Neural crest cell (in vitro differentiated cells): ENCODE measurements around the gene C2orf66. TPM values are rescaled to one million over a fixed set of nuclear protein-coding genes. Genes with fewer than 3 reads are reported as not detected.
A peak's percentile ranks its signal among the peaks of the same experiment; 100 is the strongest.

Experiments used
- DNase-seq: peaks from one replicate; pipeline ENCODE4 v3.0.0; 2021; ENCODE audit warnings: low read depth, mixed read lengths, low spot score
- H3K27ac Mint-ChIP-seq: one replicate; pipeline ENCODE4 v1.8.0; 2021; ENCODE audit warnings: mild to moderate bottlenecking, mixed read lengths; ENCODE audit not compliant: unreplicated experiment
- H3K27me3 Mint-ChIP-seq: 2 replicates; pipeline ENCODE4 v1.8.0; 2021; ENCODE audit warnings: low read depth, mild to moderate bottlenecking, mixed read lengths
- H3K36me3 Mint-ChIP-seq: 2 replicates; pipeline ENCODE4 v1.8.0; 2021; ENCODE audit warnings: low read depth, mild to moderate bottlenecking, mixed read lengths
- H3K4me1 Mint-ChIP-seq: 2 replicates; pipeline ENCODE4 v1.8.0; 2021; ENCODE audit warnings: mixed read lengths
- H3K4me3 Mint-ChIP-seq: one replicate; pipeline ENCODE4 v1.8.0; 2021; ENCODE audit warnings: mild to moderate bottlenecking, mixed read lengths
- H3K9me3 Mint-ChIP-seq: 2 replicates; pipeline ENCODE4 v1.8.0; 2021; ENCODE audit warnings: mixed read lengths
- long read RNA-seq: library from polyadenylated mRNA; unstranded; transcript quantifications from one replicate; pipeline ENCODE4 v2.0.0, GENCODE V29; 2020
- total RNA-seq: library from RNA; stranded (reverse); gene quantifications from 2 replicates; pipeline ENCODE4 v1.2.1, GENCODE V29; 2021
- TF ChIP-seq, protein P1 (sequence below): fragments of 200-600 bp; sonication (generic); conservative IDR thresholded peaks from 2 replicates; pipeline ENCODE4 v1.5.0; 2021; ENCODE audit warnings: antibody characterized with exemption, mild to moderate bottlenecking

C2orf66 gene
- 0.23 TPM in 1 of 2 replicates, not detected in the other for total RNA-seq
- long read RNA-seq = 0 reads

DNA sequence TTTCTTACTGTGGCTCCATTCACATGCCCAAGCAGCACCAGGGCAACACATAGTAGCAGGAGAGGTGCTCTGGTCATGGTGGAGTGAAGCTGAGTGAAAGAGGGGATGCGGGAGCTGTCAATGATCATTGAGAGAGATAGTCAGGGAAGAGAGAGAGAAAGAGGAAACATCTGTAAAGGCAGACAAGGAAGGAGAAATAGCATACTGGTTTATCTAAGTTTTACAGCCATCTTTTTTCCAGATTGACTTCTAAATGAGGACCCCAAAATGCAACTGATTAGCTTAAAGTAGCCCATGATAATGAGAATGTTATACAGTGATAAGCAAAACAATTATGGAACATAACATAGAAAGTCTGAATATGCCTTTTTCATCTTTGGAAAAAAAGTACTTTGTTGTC, at the start of gene C2orf66:
Gene C2orf66 (minus strand): TSS at position 96 of the 400 bp plus-strand sequence. CDS start 19 bp downstream, at position 77.
- TF ChIP-seq, protein P1, sequence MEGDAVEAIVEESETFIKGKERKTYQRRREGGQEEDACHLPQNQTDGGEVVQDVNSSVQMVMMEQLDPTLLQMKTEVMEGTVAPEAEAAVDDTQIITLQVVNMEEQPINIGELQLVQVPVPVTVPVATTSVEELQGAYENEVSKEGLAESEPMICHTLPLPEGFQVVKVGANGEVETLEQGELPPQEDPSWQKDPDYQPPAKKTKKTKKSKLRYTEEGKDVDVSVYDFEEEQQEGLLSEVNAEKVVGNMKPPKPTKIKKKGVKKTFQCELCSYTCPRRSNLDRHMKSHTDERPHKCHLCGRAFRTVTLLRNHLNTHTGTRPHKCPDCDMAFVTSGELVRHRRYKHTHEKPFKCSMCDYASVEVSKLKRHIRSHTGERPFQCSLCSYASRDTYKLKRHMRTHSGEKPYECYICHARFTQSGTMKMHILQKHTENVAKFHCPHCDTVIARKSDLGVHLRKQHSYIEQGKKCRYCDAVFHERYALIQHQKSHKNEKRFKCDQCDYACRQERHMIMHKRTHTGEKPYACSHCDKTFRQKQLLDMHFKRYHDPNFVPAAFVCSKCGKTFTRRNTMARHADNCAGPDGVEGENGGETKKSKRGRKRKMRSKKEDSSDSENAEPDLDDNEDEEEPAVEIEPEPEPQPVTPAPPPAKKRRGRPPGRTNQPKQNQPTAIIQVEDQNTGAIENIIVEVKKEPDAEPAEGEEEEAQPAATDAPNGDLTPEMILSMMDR = no peak
- H3K36me3 Mint-ChIP-seq = no peaks in the 10 kb centered on the region
- DNase-seq = no peak
- no peak within 1 kb of the TSS for H3K27ac Mint-ChIP-seq
- H3K27me3 Mint-ChIP-seq = peaks cover 35% of the 10 kb centered on the region
- peaks cover 7% of the 10 kb centered on the region for H3K4me1 Mint-ChIP-seq
- no peak within 1 kb of the TSS for H3K4me3 Mint-ChIP-seq
- H3K9me3 Mint-ChIP-seq = peaks cover 4% of the 10 kb centered on the region

DNA sequence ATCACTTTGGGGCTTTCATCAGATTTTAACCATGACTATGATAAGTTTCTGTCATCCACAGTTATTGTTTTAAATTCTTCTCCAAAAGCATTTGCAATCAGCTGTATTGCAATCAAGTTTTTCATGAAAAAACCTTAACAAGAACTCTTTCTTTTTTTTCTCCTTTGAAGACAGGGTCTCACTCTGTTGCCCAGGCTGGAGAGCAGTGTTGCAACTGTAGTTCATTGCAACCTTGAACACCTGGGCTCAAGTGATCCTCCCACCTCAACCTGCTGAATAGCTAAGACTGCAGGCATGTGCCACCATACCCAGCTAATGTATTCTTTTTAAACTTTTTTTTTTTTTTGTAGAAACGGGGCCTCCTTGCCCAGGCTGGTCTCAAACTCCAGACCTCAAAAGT, 45.5 kb upstream of the C2orf66 start:
- H3K27ac Mint-ChIP-seq = no peak overlapping the region
- H3K4me1 Mint-ChIP-seq = peaks cover 6% of the 10 kb centered on the region
- no peaks in the 10 kb centered on the region for H3K9me3 Mint-ChIP-seq
- H3K27me3 Mint-ChIP-seq = no peaks in the 10 kb centered on the region
- TF ChIP-seq, protein P1 = no peak
- H3K36me3 Mint-ChIP-seq = peaks cover 30% of the 10 kb centered on the region
- H3K4me3 Mint-ChIP-seq = no peak overlapping the region
- no peak for DNase-seq

- Mint-ChIP-seq H3K27ac (no peak overlapping the region), H3K36me3 (peaks cover 22% of the 10 kb centered on the region), H3K9me3 (no peaks in the 10 kb centered on the region), H3K27me3 (no peaks in the 10 kb centered on the region), H3K4me3 (no peak overlapping the region), H3K4me1 (peaks cover 6% of the 10 kb centered on the region)
- TF ChIP-seq, protein P1 = no peak
- no peak for DNase-seq
Observed at GRCh38 chr2:196853301-196854087, 44.3 kb upstream of the C2orf66 start.

GRCh38 chr2:196851088-196851487, 41.9 kb upstream of the C2orf66 start:
- peaks cover 7% of the 10 kb centered on the region for H3K36me3 Mint-ChIP-seq
- H3K9me3 Mint-ChIP-seq = no peaks in the 10 kb centered on the region
- H3K4me3 Mint-ChIP-seq = no peak overlapping the region
- H3K27me3 Mint-ChIP-seq = no peaks in the 10 kb centered on the region
- H3K27ac Mint-ChIP-seq = peak overlapping the region; percentile 84
- peaks cover 6% of the 10 kb centered on the region for H3K4me1 Mint-ChIP-seq
- DNase-seq = no peak
- TF ChIP-seq, protein P1 = no peak

DNA sequence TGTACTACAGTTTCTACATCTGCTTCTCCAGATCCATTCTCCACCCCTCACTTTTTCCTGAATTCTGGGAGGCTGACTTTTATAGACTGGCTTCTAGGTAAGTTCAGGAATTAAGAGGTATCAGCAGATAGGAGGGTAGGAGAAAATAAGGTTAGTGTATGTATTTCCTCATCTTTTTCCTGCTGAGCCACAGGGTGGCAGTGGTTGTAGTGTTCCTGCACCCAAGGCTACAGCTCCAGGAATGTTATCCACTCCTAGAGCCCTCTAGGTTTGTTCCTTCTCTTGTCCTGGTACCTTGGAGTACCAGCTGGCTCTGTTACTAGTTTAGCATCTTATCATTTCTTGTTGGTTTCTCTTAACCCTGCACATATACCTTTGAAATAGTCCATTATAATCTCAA, 40.7 kb upstream of the C2orf66 start:
- H3K4me1 Mint-ChIP-seq = peaks cover 6% of the 10 kb centered on the region

More for the DNA sequence above, 40.7 kb upstream of the C2orf66 start:
- no peak overlapping the region for H3K4me3 Mint-ChIP-seq
- H3K9me3 Mint-ChIP-seq = no peaks in the 10 kb centered on the region
- peaks cover 12% of the 10 kb centered on the region for H3K36me3 Mint-ChIP-seq
- TF ChIP-seq, protein P1 = peak; percentile 36
- no peak for DNase-seq
- H3K27me3 Mint-ChIP-seq = no peaks in the 10 kb centered on the region
- no peak overlapping the region for H3K27ac Mint-ChIP-seq
